ENCODE data around the gene PRPS1.
"Not testable (repeated sequence)": the region's sequence is repeated elsewhere in the genome, so short reads cannot be mapped to it uniquely, and the experiment has no call there.

PRPS1 gene

DNA sequence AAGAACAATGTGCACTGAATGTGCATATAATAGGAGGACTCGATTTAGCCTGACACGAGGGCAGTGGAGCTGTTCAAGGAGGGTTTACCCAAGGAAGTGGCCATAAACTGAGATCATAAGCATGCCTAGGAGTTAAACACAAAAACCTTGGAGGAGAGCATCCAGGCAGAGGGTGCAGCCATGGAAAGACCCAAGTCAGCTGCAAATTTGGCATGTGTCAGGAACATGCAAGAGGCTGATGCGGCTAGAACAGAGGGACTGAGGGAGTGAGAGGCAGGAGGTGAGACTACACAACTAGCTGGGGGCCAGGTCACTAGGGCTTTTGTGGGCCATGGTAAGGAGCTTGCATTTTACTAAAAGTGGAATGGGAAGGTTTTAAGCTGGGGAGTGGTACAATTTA, 55.6 kb downstream of the PRPS1 start:
- H3K9me3 ChIP-seq, result no peaks in the 10 kb centered on the region
- no peak for DNase-seq (ENCODE audit: low spot score in 2 of 2)
- 0 out of 2 replicates have a peak, but pooled peaks cover 3% of the 10 kb centered on the region for H3K4me1 ChIP-seq
- no peaks in the 10 kb centered on the region for H3K36me3 ChIP-seq (replicated peaks)
- in situ Hi-C loops (cut with MboI; ENCODE audit: low sequenced_read_pairs), result no loop called here
- H3K27me3 ChIP-seq (ENCODE audit: low read depth), result no peaks in the 10 kb centered on the region
- H3K4me3 ChIP-seq, result no peak overlapping the region

GRCh38 chrX:107684956-107685385, 56.7 kb downstream of the PRPS1 start:
- in situ Hi-C loops (cut with MboI; ENCODE audit: low sequenced_read_pairs), result no loop called here
- peak in 1 of 2 experiments; percentile 65 for DNase-seq (ENCODE audit: low spot score in 2 of 2)
- H3K36me3 ChIP-seq (replicated peaks), result no peaks in the 10 kb centered on the region
- 0 out of 2 replicates have a peak, but pooled peaks cover 3% of the 10 kb centered on the region for H3K4me1 ChIP-seq
- no peaks in the 10 kb centered on the region for H3K27me3 ChIP-seq (ENCODE audit: low read depth)
- H3K9me3 ChIP-seq, result no peaks in the 10 kb centered on the region
- H3K4me3 ChIP-seq, result no peak overlapping the region

DNA sequence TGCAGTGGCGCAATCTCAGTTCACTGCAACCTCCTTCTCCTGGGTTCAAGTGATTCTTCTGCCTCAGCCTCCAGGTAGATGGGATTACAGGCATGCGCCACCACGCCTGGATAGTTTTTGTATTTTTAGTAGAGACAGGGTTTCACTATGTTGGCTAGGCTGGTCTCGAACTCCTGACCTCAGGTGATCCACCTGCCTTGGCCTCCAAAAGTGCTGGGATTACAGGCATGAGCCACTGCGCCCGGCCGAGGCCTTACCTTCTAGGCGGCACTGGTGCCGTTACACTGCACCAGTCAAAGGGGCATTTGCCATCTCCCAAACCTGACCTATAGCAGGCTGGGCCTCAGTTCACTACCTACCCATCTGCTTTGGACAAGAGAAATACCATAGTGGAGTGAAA, 57.3 kb downstream of the PRPS1 start:
- H3K9me3 ChIP-seq; H3K27me3 ChIP-seq (ENCODE audit: low read depth); DNase-seq (ENCODE audit: low spot score in 2 of 2); H3K36me3 ChIP-seq (replicated peaks); H3K4me3 ChIP-seq; H3K4me1 ChIP-seq; in situ Hi-C loops (cut with MboI; ENCODE audit: low sequenced_read_pairs): not testable (repeated sequence)

GRCh38 chrX:107686026-107686425, 57.7 kb downstream of the PRPS1 start:
- 0 out of 2 replicates have a peak, but pooled peaks cover 3% of the 10 kb centered on the region for H3K4me1 ChIP-seq
- no peak for DNase-seq (ENCODE audit: low spot score in 2 of 2)
- no peaks in the 10 kb centered on the region for H3K27me3 ChIP-seq (ENCODE audit: low read depth)
- H3K9me3 ChIP-seq, result no peaks in the 10 kb centered on the region
- no peaks in the 10 kb centered on the region for H3K36me3 ChIP-seq (replicated peaks)
- no peak overlapping the region for H3K4me3 ChIP-seq
- in situ Hi-C loops (cut with MboI; ENCODE audit: low sequenced_read_pairs), result no loop called here

GRCh38 chrX:107686792-107687191, 58.5 kb downstream of the PRPS1 start:
- in situ Hi-C loops (cut with MboI; ENCODE audit: low sequenced_read_pairs), result no loop called here
- H3K4me1 ChIP-seq, result 0 out of 2 replicates have a peak, but pooled peaks cover 3% of the 10 kb centered on the region
- H3K9me3 ChIP-seq, result no peaks in the 10 kb centered on the region
- H3K36me3 ChIP-seq (replicated peaks), result no peaks in the 10 kb centered on the region
- H3K27me3 ChIP-seq (ENCODE audit: low read depth), result no peaks in the 10 kb centered on the region
- no peak for DNase-seq (ENCODE audit: low spot score in 2 of 2)
- H3K4me3 ChIP-seq, result no peak overlapping the region

DNA sequence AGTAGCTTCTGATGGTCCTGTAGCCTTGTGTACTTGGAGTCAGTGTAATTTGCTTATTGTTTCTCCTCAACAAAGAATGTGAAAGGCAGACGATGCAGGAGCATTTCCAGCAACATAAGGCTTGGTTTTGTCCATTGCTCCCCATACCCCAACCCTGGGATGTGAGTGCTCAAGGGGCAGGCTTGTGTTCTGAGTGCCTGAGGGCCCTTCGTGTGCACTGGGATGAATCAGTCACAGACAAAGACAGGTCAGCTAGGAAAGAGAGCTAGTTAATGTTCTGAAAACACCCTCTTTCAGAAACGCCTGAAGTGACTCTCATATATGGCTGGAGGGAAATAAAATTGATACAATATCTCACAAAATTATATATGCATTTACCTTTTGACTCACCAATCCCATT, 59.1 kb downstream of the PRPS1 start:
- DNase-seq (ENCODE audit: low spot score in 2 of 2), result no peak
- H3K27me3 ChIP-seq (ENCODE audit: low read depth), result no peaks in the 10 kb centered on the region
- no peaks in the 10 kb centered on the region for H3K9me3 ChIP-seq
- H3K36me3 ChIP-seq (replicated peaks), result no peaks in the 10 kb centered on the region
- 0 out of 2 replicates have a peak, but pooled peaks cover 3% of the 10 kb centered on the region for H3K4me1 ChIP-seq
- no peak overlapping the region for H3K4me3 ChIP-seq
- in situ Hi-C loops (cut with MboI; ENCODE audit: low sequenced_read_pairs), result no loop called here

DNA sequence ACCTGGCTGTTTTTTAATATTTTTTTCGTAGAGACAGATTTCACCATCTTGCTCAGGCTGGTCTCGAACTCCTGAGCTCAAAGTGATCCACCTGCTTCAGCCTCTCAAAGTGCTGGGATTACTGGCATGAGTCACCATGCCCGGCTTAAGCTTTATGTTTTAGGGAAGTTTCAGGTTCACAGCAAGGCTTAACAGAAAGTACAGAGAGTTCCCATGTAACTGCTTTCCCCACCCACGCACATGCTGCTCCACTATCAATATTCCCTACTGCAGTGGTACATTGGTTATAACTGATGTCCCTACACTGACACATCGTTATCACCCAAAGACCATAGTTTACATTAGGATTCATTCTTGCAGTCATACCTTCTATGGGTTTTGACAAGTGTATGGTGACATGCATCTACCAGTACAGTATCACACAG, 62.7 kb downstream of the PRPS1 start:
- H3K27me3 ChIP-seq (ENCODE audit: low read depth), result no peaks in the 10 kb centered on the region
- in situ Hi-C loops (cut with MboI; ENCODE audit: low sequenced_read_pairs), result no loop called here

DNA sequence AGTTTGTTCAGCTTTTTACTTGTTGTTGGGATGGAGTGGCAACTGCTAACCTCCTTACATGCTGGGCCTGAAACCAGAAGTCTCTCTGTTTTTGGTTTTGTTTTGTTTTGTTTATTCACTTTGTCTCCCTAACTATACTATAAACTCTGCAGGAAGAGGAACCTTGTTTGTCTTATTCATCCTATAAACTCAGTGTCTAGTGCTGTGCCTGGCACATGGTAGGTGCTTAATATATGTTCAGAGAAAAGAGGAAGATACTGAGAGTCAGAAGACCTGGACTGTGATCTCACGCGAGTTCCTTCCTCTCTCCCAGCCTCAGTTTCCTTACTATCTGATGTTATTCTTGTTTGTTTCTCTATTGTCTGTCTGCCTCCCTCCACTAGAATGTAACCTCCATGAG, 71.3 kb downstream of the PRPS1 start:
- H3K4me3 ChIP-seq, result no peak overlapping the region
- no peaks in the 10 kb centered on the region for H3K9me3 ChIP-seq
- no peaks in the 10 kb centered on the region for H3K36me3 ChIP-seq (replicated peaks)
- no peaks in the 10 kb centered on the region for H3K27me3 ChIP-seq (ENCODE audit: low read depth)
- DNase-seq (ENCODE audit: low spot score in 2 of 2), result no peak
- no peaks in the 10 kb centered on the region for H3K4me1 ChIP-seq
- in situ Hi-C loops (cut with MboI; ENCODE audit: low sequenced_read_pairs), result no loop called here

More for the DNA sequence above, 62.7 kb downstream of the PRPS1 start:
- Histone ChIP-seq H3K36me3 (replicated peaks) (no peaks in the 10 kb centered on the region), H3K9me3 (no peaks in the 10 kb centered on the region), H3K4me1 (no peaks in the 10 kb centered on the region), H3K4me3 (no peak overlapping the region)
- no peak for DNase-seq (ENCODE audit: low spot score in 2 of 2)

DNA sequence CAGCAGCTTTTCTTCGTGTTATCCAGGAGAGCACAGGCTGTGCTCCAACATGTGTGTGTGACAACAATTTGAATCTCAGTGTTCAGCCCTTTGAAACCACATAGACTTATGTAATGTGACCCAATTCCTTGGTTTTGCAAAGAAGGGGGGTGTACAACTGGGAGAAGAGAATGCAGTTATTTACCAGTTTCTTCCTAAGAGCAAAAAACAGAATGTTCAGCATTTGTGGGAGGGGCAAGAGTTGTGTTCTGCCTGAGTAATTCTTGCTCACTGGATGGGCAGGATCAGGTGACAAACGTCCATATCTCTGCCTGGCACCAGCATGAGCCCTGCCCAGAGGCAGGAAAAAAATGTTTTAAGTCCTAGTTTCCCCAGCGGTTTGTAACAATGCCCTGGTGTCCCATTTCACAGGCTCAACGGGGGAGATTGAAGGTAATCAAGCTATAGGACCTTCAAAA, 72.0 kb downstream of the PRPS1 start:
- no peak for DNase-seq (ENCODE audit: low spot score in 2 of 2)

More for the DNA sequence above, 72.0 kb downstream of the PRPS1 start:
- Histone ChIP-seq H3K27me3 (ENCODE audit: low read depth) (no peaks in the 10 kb centered on the region), H3K4me1 (no peaks in the 10 kb centered on the region), H3K9me3 (no peaks in the 10 kb centered on the region), H3K4me3 (no peak overlapping the region), H3K36me3 (replicated peaks) (no peaks in the 10 kb centered on the region)
- in situ Hi-C loops (cut with MboI; ENCODE audit: low sequenced_read_pairs), result no loop called here

Measured in HAP-1 (cell line).